Transverse colon (tissue), 4 donors: ENCODE results near the gene BIK. TPM values are rescaled to one million over a fixed set of nuclear protein-coding genes. Genes with fewer than 3 reads are reported as not detected.
A peak's percentile ranks its signal among the peaks of the same experiment; 100 is the strongest.

ENCODE experiments used
- DNase-seq: peaks from one replicate; pipeline ENCODE4 v3.0.0-alpha.2; 2019
- H3K27ac ChIP-seq, 4 donors: fragments of 200-600 bp; sonication (generic); 2 replicates each; pipeline ENCODE4 v1.5.1; 2016 to 2018; ENCODE audit warnings: inconsistent platforms in 4 of 4
- H3K27me3 ChIP-seq: fragments of 200-600 bp; sonication (generic); 2 replicates; pipeline ENCODE4 v1.5.1; 2017; ENCODE audit warnings: inconsistent platforms
- H3K36me3 ChIP-seq, 4 donors: fragments of 200-600 bp; sonication (generic); 2 replicates each; pipeline ENCODE4 v1.5.1; 2017 to 2019; ENCODE audit warnings: inconsistent platforms in 4 of 4
- H3K4me1 ChIP-seq, 4 donors: fragments of 200-600 bp; sonication (generic); 2 replicates each; pipeline ENCODE4 v1.5.1; 2017 to 2020; ENCODE audit warnings: inconsistent platforms in 4 of 4
- H3K4me3 ChIP-seq, 4 donors: fragments of 200-600 bp; sonication (generic); 1 replicate in 1 of 4; 2 replicates in 3 of 4; pipeline versions ENCODE4 v1.5.1 to v1.6.1; 2017 to 2019; ENCODE audit warnings: inconsistent platforms in 4 of 4
- H3K9me3 ChIP-seq, 2 donors: fragments of 200-600 bp; sonication (generic); 2 replicates each; pipeline ENCODE4 v1.5.1; 2017 to 2019; ENCODE audit warnings: inconsistent platforms in 2 of 2
- EP300 ChIP-seq: sonication (generic); formaldehyde crosslinking; IDR thresholded peaks from one replicate; pipeline ENCODE4 v1.6.1; 2017; ENCODE audit warnings: antibody characterized with exemption, low read depth
- POLR2A ChIP-seq: fragments of 450-650 bp; IDR thresholded peaks from one replicate; pipeline ENCODE4 v1.6.1; 2016; ENCODE audit warnings: antibody characterized with exemption, mild to moderate bottlenecking, moderate library complexity
- POLR2AphosphoS5 ChIP-seq, 3 donors: sonication (generic); formaldehyde crosslinking; IDR thresholded peaks; one replicate each; pipeline ENCODE4 v1.6.1; 2016; ENCODE audit warnings: antibody characterized with exemption in 3 of 3
- WGBS, 2 donors: methylation state at CpG; one replicate each; pipeline ENCODE4 v1.1.5; 2018; ENCODE audit warnings: low coverage in 1 of 2; 5-methylcytosine and 5-hydroxymethylcytosine counted together
- in situ Hi-C, 4 donors: fragments of 200-750 bp; cut with MboI; loops; one replicate each; pipeline versions ENCODE4 v1.15.0 to v1.15.1; 2017; ENCODE audit warnings: low sequenced_read_pairs in 3 of 4, low pct_ligation_motif_present in 1 of 4, low pct_unique_long_range_greater_than_20kb in 1 of 4
- intact Hi-C: fragments of 100-400 bp; cut with DNase I; formaldehyde crosslinking; loops from one replicate; pipeline ENCODE4 v1.15.1; 2023; ENCODE audit warnings: low total_unique reads
- total RNA-seq, 4 donors: library from RNA; depleted of rRNA; stranded (reverse); fragments of >200 nt; gene quantifications; one replicate each; pipeline ENCODE4 v1.1.0, GENCODE V29; 2016
- TF ChIP-seq, protein P1 (sequence below), 5 experiments: fragments of 200-600 bp in 3 of 5; fragments of 450-650 bp in 2 of 5; sonication (generic) in 3 of 5; IDR thresholded peaks; 1 replicate in 2 of 5; 2 replicates in 3 of 5; pipeline ENCODE4 v1.5.1; 2016 to 2017; ENCODE audit warnings: antibody characterized with exemption in 5 of 5, inconsistent platforms in 3 of 5, mild to moderate bottlenecking in 2 of 5, moderate library complexity in 1 of 5

BIK gene
- total RNA-seq, 4 donors from 2014 or later = 10.1 to 23.5 (median 14.4) TPM

DNA sequence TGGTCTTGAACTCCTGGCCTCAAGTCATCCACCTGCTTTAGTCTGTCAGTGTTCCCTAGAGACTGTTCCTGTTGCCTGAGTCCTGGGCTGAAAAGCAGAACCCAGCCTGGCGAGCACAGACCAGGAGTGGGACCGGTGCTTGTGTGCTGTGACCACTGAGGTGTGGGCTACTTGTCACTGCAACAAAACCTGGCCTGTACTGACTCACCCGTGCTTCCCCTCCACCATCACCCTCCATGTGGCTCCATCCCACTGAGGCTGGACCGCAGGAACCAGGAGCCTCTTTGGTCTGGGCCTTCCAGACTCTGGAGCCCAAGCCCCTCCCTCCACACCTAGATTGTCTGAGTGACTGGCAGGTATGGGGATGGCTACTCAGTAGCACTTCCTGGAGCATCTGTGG is 24.0 kb downstream of the BIK start:
- peaks cover 0 to 4% (median 0%) of the 10 kb centered on the region in 4 donors for H3K36me3 ChIP-seq
- no peak for TF ChIP-seq POLR2A
- no peak for TF ChIP-seq EP300
- no peak for TF ChIP-seq POLR2AphosphoS5 (IDR thresholded peaks at IDR 0.05)
- TF ChIP-seq, protein P1, sequence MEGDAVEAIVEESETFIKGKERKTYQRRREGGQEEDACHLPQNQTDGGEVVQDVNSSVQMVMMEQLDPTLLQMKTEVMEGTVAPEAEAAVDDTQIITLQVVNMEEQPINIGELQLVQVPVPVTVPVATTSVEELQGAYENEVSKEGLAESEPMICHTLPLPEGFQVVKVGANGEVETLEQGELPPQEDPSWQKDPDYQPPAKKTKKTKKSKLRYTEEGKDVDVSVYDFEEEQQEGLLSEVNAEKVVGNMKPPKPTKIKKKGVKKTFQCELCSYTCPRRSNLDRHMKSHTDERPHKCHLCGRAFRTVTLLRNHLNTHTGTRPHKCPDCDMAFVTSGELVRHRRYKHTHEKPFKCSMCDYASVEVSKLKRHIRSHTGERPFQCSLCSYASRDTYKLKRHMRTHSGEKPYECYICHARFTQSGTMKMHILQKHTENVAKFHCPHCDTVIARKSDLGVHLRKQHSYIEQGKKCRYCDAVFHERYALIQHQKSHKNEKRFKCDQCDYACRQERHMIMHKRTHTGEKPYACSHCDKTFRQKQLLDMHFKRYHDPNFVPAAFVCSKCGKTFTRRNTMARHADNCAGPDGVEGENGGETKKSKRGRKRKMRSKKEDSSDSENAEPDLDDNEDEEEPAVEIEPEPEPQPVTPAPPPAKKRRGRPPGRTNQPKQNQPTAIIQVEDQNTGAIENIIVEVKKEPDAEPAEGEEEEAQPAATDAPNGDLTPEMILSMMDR (IDR thresholded peaks at IDR 0.05) = no peak
- no peak overlapping the region for H3K27ac ChIP-seq
- no peak for DNase-seq
- peaks cover 0 to 6% (median 4%) of the 10 kb centered on the region in 4 donors for H3K4me1 ChIP-seq
- H3K4me3 ChIP-seq = no peak overlapping the region
- intact Hi-C loops = no loop called here
- no peaks in the 10 kb centered on the region for H3K27me3 ChIP-seq
- 90% methylated on average over 4 of the region's 4 CpGs; no CpG with 5 or more reads in 1 of the 2 donors for WGBS, 2 donors
- H3K9me3 ChIP-seq = no peaks in the 10 kb centered on the region
- in situ Hi-C loops = no loop called here

DNA sequence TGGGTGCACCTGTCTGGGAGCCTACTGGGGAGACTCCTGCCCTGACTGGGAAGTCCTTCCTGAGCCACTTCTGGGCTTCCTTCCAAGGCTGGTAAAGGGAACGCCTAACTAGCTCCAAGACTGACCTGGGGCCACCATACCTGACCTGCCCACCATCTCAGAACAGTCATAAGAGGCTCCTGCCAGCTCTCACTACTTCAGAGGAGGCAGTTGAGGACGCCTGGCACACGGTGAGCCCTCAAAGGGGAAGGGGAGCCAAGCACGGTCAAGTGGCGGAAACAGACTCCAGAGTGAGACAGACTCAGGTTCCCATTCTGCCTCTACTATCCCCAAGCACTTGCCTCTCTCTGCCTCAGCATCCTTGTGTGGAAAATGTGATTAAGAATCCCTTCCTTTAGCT is 25.0 kb downstream of the BIK start:
- Histone ChIP-seq H3K36me3 (peaks cover 0 to 4% (median 0%) of the 10 kb centered on the region in 4 donors), H3K27ac (no peak overlapping the region), H3K4me1 (no peaks in the 10 kb centered on the region), H3K4me3 (no peak overlapping the region), H3K9me3 (no peaks in the 10 kb centered on the region), H3K27me3 (no peaks in the 10 kb centered on the region)
- in situ Hi-C loops (no loop called here), intact Hi-C loops (no loop called here)
- 69% methylated on average over 5 of the region's 5 CpGs; no CpG with 5 or more reads in 1 of the 2 donors for WGBS, 2 donors
- no peak for DNase-seq
- no peak for TF ChIP-seq POLR2A
- TF ChIP-seq, protein P1 (IDR thresholded peaks at IDR 0.05) = no peak
- no peak for TF ChIP-seq POLR2AphosphoS5 (IDR thresholded peaks at IDR 0.05)
- no peak for TF ChIP-seq EP300

DNA sequence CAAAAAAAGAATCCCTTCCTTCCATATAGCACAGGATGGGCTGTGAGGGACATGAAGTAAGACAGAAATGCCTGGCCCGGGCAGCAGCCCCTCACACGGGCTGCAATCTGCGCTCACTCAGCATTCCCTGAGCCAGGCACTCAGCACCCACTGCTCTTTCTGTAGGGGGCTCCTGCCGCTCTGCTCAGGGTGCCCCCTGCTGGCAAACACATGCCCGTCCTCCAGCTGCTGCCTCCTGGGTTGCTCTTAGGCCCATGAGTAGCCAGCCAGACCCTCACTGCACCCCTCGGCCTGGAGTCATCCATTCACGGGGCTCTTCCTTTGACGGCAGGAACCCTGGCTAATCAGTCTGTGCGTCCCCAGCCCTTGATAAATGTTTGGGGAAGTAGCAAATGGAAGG is 25.7 kb downstream of the BIK start:
- 39 to 40% methylated on average over 1 to 9 of the region's 9 CpGs for WGBS, 2 donors
- TF ChIP-seq, protein P1 (IDR thresholded peaks at IDR 0.05) = peak; percentile 44 to 57 (median 53)
- no peak for TF ChIP-seq EP300
- DNase-seq = peak; percentile 57
- Histone ChIP-seq H3K9me3 (no peaks in the 10 kb centered on the region), H3K4me3 (no peak overlapping the region), H3K27me3 (no peaks in the 10 kb centered on the region), H3K36me3 (peaks cover 0 to 4% (median 0%) of the 10 kb centered on the region in 4 donors), H3K27ac (no peak overlapping the region), H3K4me1 (no peaks in the 10 kb centered on the region)
- in situ Hi-C loops (no loop called here), intact Hi-C loops (no loop called here)

DNA sequence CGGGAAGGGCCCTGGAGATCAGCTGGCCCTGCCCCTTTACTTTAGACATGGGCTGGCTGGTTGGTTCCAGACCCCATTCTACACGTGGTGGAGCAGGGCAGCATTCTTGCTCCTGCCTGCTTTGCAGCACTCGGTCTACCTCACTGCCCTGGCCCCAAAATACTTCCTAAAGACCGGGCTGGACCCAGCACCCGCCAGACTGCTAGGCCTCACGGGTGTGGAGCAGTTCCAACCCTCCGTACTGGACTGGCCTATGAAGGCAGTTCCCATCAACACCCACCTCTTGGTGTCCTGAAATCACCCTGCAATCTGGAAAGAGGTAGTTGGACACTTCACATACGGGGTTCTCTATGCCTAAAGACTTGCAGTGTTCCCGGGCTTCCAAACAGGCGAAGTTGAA is 26.3 kb downstream of the BIK start:
- TF ChIP-seq EP300 = no peak
- TF ChIP-seq POLR2AphosphoS5 (IDR thresholded peaks at IDR 0.05) = no peak
- no peak for TF ChIP-seq POLR2A
- TF ChIP-seq, protein P1 (IDR thresholded peaks at IDR 0.05) = no peak
- no peak overlapping the region for H3K27ac ChIP-seq
- WGBS, 2 donors = 80% methylated on average over 10 of the region's 10 CpGs; no CpG with 5 or more reads in 1 of the 2 donors
- H3K4me3 ChIP-seq = no peak overlapping the region
- H3K36me3 ChIP-seq = peaks cover 0 to 4% (median 0%) of the 10 kb centered on the region in 4 donors
- intact Hi-C loops = no loop called here
- in situ Hi-C loops = no loop called here
- no peaks in the 10 kb centered on the region for H3K9me3 ChIP-seq
- H3K27me3 ChIP-seq = no peaks in the 10 kb centered on the region
- DNase-seq = no peak
- H3K4me1 ChIP-seq = peaks cover 0 to 5% (median 3%) of the 10 kb centered on the region in 4 donors
